CD4-positive, alpha-beta T cell treated with Interleukin-17A for 4 hours (primary cell): ENCODE results near the gene INPP4A.

Experiments
- DNase-seq: peaks from one replicate; pipeline ENCODE4 v3.0.0-alpha.2; 2020; ENCODE audit warnings: mixed read lengths

The INPP4A gene

DNA sequence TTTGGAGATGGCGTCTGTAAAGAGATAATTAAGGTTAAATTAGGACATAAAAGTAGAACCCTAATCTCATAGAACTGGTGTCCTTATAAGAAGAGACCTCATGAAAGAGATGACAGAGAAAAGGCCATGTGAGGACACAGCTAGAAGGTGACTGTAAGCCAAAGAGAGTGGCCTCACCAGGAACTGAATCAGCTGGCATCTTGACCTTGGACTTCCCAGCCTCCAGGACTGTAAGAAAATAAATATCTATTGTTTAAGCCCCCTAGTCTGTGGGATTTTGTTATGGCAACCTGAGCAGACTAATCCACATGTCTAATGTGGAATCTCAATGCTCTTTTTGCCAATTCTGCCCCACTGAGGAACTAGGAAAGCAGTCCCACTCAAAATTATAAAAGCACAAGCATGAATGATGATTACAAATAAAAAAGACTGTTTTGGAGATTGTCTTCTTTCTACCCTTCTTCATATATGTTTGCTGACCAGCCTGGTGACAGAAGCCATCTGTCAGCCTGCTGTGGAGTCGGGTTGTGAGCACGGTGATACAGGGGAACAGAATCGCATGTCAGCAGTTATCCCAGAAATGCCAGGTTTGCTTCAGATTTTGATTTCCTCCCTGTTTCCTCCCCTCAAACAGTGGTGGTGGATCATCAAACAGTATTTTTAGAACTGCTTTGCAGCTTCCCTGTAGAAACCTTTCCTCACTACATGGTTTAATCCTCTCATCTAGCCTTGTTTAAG lies 54.2 kb downstream of the INPP4A start:
- DNase-seq = no peak

GRCh38 chr2:98500561-98500960 lies 55.9 kb downstream of the INPP4A start:
- no peak for DNase-seq

- DNase-seq = no peak
Observed at GRCh38 chr2:98501223-98501622, 56.6 kb downstream of the INPP4A start.

DNA sequence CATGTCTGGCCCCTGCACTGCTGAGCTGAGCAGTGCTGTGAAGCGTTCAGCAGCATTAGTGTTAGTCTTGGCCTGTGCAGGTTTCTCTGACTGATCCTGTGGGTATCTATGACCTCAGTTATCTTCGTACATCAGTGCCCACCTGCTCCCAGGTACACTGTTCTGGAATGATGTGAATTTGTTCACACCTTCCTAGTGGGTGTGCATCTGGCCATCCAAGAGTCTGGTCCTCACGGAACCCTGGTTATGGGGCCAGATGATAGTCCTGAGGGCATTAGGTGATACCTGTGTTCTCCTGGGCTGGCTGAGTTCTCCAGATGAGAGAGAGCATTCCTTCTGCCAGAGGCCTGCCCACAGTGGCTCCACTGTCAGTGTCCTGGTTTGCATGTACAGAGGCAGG lies 57.2 kb downstream of the INPP4A start:
- DNase-seq = no peak

GRCh38 chr2:98502556-98503335 lies 58.1 kb downstream of the INPP4A start:
- DNase-seq = no peak

GRCh38 chr2:98503481-98504105 lies 58.9 kb downstream of the INPP4A start:
- no peak for DNase-seq

DNA sequence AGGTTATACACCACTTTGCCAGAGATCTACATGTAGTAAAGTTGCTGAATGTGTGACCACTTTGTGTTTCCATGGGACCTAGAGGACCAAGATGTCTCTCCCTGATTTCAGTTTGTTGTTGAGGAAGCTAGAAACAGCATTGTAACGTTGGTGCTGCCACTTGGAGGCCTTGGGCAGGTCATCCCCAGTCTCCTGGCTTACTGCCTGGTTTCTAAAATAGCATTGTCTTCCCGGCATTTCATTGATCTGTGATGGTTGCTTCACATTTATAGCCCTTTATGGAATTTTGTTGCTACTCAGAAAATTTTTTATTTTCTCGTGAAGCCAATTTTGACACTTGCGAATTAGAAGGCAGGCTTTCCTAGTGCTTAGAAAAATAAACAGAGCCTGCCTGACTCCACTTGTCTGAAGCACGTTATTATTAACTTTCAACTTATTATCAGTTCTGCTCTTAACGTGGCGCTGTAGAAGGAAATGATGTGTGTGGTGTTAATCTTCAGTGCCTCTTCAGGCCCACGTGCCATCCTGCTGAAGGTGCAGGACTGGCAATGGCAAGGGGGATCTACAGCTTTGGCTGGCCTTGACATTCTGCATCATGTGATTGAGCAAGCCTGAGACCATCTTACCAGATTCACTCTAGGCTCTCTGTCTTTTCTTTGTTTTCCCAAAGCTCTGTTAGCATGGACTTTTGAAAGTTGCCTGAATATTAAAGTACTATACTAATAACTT lies 59.9 kb downstream of the INPP4A start:
- DNase-seq = no peak

DNA sequence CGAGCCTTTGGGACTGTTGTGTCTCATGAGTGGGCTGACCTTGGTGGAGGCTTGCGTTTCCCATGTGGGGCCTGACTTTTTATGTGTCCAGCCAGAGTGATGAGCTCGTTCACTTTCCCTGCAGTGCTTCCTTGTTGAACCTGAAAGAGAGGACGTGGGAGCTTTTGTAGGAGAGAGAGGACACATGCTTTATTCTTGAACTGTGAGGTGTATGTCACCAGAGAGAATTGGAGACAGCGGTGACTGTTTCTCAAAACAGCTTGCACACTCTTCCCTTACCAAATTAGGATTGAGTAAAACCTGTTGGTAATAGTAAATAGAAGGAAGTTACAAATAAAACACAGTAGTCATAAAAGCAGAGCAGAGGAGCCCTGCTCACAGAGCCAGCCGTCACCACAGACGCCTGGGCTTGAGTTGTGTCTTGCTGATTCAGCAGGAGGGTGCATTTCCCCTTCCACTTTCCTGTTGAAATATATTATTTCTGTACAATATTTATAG lies 60.7 kb downstream of the INPP4A start:
- DNase-seq = peak; percentile 62

DNA sequence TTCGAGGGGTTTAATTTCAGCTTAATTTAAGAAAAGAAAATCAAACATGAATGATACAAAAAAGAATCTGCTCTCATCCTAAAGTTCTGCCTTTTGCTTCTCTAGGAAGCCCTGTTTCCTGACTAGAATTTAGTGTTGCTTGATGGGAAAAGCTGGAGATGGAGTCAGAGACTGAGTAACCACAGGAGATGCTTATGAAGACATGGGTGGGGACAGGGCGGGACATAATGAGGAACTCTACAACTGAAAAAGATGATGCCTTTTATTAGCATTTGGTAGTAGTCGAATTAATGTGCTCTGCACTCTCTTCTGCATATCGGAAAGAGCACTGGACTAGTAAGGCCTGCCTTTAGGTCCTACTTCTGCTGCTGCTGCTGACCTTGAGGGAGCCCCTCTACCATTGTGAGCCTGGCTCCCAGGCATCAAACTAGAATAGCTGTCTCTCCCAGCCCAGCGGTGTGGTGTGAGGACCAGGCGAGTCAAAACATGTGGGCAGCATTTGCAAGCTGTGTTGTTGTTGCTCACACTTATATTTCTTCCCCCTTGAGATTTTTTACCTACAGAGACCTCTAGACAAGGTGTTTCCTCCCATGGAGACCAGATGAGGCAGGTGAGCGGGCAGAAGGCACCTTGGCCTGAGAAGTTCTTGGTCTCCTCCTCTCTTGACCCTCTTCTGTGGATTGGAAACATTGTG lies 61.5 kb downstream of the INPP4A start:
- DNase-seq = no peak

DNA sequence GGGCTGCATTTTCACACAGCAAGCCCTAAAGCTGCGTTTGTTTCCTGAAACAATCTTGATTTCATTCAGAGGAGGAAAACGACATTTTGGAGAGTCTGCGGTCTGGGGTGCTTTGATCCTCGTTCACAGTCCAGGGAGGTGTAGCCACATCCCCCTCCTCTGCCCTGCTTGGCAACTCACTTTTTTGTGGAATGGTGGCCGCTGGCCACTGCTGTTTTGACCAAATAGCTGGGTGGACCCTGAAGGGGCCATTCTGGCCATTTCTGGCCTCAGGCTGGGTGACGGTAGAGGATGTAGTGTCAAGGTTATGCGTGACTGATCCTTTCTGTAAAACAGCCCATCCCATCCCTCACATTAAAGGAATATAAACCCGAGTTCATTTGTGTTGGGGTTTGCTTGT lies 62.2 kb downstream of the INPP4A start:
- DNase-seq = no peak

- no peak for DNase-seq
Observed at GRCh38 chr2:98507461-98507860, 62.8 kb downstream of the INPP4A start.

DNA sequence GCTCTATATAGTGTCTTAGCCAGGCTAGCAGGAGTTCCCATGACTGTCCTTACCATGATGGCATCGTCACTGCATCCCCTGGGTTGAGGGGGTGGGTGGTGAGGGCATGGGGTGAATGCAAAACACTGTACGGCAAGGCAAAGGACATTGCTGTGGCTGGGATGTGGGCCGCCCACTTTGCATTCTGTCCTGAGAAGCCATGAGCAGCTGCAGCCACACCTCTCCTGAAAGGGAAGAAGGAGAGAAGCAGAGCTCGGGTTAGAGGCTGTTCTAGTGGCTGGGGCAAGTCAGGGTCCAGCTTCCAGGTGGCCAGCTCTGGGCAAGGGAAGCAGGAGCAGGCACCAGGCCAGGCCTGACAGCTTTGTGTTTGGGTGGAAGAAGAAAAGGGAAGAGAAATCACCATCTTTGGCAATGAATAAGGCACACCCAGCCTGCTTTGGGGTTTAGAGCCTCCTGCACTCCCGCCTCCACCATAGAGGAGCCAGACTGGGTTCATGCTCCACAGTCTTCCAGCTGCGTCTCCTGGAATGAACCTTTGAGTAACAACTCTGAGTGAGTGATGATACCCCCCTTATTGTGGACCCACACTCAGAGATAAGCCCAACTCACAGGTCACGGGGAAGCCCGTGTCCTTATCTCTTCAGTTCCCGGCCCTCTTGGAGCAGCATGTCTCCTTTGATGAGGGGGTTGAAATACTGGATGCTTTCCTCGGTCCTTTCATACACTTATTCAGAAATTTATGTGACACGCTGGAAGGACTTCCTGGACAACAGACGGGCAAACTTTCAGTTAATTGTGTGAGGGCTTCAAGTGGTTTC lies 63.4 kb downstream of the INPP4A start:
- DNase-seq = no peak

- peak; percentile 48 for DNase-seq
Observed at GRCh38 chr2:98508709-98509066, 64.0 kb downstream of the INPP4A start.

DNA sequence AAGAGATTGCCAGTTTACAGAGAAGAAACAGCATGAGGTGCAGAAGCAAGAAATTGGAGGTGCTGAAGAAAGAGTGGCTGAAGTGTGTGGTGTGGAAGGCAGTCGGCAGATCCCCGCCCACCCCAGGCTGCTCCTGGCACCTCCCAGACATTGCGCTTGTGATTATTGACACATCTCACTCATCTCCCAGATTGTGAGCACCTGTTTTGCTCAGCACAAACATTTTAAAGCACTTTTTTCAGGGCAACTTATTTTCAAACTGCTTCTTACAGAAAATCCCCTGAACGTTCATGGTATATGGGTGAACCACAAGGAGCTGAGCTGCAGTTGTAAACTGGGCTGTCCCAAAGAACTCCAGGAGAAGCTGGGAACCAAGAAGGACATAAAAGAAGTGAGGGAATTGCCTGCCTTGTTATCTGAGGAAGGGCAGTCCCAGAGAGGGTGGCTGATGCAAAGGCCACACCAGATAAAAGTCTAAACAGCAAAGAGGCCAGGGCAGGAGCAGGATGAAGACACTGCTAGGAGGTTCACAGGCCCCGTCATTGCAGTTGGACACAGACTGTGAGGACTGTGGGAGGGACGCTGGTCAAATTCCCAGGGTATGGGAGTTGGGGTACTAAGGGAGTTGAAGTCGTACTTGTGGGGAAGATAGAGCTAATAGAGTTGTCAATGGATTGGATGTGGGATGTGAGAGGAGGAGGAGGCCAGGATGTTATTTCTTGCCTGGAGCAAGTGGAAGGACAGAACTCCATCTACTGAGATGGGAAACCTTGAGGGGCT lies 65.1 kb downstream of the INPP4A start:
- DNase-seq = no peak

GRCh38 chr2:98510322-98510662 lies 65.6 kb downstream of the INPP4A start:
- DNase-seq = no peak

DNA sequence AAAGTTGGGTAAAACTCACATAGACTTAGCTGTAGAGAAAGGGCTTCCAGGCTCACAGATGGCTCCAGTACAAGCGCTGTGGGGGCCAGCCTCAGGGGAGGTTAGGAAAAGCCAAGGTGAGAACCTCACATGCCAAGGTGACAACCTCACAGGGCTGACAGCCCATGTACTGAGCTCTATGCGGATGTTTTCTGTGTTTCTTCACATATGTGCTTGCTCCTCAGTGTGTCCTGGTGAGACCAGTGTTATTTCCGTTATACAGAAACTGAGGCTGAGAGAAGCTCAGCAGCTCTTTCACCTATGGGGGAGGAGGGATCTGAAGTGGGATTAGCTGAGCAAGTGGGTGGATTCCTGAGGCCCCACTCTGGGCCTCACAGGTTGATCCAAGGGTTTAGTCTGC lies 67.3 kb downstream of the INPP4A start:
- DNase-seq = no peak

DNA sequence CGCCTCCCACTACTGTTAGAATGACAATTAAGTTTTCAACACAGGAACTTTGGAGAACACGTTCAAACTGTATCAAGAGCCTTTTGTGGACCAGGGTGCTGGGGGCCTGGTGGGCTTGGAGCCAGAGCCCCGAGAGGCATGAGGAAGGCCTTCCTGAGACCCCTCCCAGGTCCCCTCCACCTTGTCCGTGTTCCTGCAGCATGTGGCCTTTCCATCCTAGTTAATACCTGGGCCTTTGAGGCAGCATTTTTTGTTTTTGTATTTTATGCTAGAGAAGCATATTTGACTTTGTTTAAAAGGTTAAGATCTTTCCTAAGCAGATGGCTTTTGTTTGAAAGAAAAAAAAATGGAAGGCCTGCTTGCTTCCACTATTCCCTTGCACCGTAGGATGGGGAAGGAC lies 68.0 kb downstream of the INPP4A start:
- no peak for DNase-seq

GRCh38 chr2:98514096-98514639 lies 69.5 kb downstream of the INPP4A start:
- DNase-seq = no peak

DNA sequence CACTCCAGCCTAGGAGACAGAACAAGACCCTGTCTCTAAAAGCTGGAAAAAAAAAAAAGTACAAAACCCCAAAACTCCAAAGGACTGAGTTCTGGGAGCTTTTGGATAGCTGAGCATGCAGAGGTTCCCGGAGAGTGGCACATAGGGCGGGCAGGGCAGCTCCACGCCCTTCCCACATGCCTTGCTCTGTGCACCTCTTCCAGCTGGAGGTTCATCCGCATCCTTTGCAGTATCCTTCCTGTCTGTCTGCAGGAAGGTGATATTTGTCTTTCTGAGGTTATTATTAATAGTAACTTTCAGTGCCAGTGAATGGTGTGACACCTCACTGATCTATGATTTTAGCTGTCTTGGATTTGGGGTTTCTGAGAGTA lies 70.2 kb downstream of the INPP4A start:
- no peak for DNase-seq

DNA sequence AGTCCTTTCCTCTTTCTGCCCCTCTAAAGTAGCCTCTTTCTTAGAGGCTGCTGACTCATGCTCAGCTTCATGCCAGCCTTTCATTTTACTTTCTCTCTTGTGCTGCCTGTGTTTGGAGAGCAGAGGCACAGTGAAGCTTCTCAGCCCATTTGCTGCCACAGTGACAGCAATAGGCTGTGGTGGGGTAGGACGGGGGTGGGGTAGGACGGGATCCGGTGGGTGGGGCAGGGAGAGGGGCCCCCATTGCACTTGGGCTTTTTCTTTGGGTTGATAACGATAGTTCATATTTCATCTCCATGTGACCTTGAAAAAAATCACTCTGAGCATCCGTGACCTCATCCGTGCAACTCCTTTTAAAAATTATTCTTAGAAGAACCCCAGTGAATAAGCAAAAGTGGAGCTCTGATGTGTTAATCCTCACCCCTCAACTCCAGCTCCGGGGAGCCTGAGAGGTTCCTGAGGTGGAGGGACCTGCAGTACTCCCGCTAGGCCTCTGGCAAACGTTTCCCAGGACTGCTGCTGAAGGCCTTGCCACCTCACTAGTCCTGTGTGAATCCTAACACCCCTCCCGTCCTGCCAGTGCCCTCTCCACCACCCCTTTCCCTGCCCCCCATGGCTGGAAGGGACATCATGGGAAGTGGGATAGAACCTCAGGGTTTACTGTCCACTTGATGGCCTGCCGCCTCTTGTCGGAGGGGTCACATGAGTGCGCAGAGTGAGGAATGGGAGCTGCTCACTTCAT lies 70.8 kb downstream of the INPP4A start:
- peak; percentile 21 for DNase-seq
